COLO829 (cell line): ENCODE measurements around the gene GPR35.
A peak's percentile ranks its signal among the peaks of the same experiment; 100 is the strongest.
"Not testable (repeated sequence)": the region's sequence is repeated elsewhere in the genome, so short reads cannot be mapped to it uniquely, and the experiment has no call there.

Experiments used
- DNase-seq: peaks from one replicate; pipeline ENCODE4 v3.0.0; 2012; ENCODE audit warnings: low spot score

GPR35 gene

DNA sequence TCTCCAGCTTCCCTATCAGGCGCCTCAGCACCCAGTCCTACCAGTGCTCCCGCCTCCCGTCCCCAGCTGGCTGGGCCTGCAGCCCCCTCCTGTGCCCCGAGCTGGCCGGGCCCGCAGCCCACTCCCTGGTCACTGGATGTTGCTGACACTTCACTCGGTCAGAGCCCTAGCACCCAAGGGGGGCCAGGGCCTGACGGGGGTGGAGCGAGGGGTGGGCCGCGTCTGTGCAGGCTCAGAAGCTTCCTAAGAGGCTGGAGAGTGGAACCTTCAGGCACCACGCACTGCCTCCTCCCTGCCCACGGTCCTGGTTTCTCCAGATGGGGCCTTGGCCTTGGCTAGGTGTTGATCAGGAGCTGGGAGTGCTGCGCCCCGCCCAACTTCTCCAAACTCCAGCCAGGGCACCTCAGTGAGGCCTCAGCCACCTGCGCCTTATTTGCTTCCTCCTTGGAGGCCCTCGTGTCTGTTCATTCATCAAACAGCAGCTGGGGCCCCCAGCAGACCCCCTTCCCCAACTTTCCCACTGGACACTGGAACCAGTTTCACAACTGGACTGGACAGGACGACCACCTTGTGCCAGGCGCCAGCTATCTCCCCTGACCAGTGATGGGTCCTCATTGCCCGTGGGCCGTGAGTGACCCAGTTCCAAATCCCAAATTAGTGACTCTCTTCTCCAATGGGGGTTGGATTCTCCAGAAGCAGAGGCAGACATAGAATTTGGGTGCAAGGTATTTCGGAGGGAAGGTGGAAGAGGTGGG, 22.0 kb upstream of the GPR35 start:
- no peak for DNase-seq

DNA sequence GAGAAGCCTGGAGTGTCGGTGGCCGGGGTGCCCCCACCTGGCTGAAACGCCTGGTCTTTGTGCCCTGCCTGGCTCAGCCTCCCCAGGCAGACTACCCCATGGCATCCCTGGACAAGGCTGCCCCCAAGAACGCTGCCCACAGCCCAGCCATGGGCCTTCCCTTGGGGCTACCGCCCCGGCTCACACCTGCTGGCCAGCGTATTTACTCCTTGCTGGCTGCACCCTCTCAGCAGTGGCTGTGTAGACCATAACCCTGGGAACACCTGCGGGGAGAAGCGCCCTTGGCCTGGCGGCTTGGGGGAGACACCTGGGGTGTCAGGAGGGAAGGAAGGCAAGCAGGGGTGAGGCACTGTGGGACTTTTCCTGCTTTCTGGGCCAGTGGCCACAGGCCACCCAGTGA, 21.4 kb upstream of the GPR35 start:
- no peak for DNase-seq

DNA sequence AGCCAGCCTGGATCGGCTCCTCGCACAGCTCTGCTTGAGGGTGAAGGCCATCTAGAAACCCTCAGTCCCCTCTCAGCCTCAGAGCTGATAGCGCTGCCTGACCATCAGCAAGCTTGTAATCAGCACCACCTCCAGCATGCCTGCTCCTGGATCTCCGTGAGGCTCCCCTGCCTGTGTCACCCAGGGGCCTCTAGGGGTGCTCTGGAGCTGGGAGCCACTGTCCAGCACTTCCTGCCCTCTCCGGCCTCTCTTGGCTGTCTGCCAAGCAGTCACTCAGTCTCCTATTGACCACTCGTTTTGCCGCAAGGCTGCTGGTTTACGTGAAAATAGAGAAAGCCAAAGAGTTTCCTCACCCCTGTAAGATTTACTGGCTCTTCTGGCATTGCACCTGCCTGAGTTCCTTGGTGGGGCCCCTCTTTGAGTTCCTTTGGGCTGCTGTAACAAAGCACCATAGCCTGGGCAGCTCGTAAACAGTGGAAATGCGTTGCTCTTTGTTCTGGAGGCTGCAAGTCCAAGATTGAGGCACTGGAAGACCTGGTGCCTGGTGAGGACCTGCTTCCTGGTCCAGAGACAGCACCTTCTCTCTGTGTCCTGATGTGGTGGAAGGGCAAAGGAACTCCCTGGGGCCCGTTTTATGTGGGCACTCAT, 20.9 kb upstream of the GPR35 start:
- peak; percentile 94 for DNase-seq

DNA sequence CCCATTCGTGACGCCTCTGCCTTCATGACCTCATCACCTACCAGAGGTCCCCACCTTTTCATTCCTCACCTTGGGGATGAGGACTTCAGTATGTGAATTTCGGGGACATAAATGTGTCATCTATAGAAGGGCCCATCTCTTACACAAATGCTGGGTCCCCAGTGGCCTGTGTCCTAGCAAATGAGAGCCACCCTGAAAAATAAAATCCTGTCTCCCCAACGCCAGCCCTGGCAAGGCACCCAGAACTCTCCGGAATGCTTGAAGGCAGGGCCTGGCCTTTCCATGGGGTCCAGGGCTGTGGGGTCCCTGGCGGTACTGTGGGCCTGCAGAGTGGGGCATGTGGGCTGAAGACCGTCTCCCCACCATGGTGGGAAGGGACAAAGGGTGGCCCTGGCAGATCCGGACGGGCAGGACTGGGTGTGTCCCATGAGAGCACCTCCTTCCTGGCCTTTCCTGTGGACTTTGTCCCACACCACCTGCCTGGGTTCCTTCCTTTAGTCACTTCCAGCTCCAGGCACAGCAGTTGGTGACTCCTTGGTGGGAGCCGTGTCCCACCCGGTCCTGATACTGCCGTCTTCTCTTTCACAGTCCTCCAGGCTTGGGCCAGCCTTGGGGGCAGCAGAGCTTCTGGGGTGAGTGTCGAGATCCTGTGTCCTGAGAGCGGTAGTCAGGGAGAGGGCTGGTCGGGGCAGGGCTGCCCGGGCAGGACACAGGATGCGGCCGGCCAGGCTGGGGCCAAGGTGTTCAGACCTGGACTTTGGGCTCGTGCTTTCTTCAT, 20.2 kb upstream of the GPR35 start:
- DNase-seq, result no peak

DNA sequence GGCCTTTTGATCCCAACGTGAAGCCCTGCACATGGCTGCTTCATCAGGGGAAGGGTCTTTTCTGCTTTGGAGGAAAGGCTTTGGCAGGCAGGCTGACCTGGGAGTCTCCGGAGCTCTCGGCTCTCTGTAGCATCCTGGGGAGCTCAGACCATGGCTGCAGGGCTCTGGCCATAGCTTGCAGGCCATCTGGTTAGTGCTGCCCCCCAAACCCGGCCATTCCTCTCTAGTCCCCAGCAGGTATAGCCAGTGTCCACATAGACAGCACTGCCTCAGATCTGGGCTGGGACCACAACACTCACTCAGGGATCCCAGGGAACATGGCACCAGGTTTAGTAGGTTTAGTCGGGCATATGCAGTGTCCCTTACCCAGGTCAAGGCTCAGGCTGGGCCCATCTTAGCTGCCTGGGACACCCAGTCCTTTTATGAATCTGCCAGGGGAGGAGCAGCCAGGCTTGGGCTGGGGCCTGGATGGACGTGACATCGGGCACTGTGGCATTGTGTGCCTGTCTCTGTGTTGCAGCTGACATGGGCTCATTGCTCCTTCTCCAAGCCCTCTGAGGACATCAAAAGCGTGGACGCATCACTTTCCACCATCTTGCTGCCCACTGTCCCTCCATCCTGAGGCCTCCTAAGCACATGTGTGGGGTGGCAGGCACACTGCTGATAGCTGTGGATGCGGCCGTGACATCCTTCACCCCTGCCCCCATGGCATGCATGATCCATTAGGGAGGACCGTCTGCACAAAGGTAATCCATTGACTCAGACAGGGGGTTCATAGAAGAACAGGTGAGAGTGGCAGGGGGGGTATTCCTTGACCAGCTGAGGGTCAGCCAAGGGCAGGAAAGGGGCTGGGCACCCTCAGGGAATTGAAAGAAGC, 19.2 kb upstream of the GPR35 start:
- no peak for DNase-seq

DNA sequence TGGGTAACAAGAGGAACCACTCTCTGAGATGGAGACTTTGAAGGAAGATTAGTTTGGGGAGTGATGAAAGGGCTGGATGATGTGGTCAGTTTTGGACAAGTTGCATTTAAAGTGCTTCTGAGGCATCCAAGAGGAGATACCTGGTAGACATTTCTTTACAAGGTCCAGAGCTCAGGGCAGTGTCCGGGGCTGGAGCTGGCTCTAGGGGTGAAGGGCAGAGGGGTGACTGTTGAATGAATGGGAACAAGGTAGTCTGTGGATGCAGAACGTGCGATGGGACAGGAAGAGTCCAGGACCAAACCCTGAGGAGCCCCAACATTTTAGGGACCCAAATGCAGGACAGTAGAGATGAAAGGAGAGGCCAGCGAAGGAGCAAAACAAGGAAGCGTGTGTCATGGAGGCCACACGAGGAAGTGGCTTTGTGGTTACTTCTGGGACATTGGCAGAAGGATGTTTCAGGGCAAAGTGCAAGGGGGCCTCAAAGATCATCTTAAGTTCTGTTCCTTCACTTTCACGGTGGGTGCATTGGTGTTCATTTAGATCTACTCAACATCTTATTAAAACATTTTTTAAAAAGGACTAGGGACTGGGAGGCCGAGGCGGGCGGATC, 13.6 kb upstream of the GPR35 start:
- DNase-seq, result no peak

DNA sequence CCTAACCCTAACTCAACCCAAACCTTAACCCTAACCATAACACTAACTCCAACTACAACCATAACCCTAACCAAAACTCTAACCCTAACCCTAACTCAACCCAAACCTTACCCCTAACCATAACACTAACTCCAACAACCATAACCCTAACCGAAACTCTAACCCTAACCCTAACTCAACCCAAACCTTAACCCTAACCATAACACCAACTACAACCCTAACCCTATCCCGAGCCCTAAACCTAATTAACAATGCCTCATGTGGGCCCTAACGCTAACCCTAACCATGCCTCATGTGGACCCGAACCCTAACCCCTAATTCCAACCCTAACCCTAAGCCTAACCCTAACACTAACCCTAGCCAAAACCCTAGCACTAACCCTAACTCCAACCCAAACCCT, 11.5 kb upstream of the GPR35 start:
- no peak for DNase-seq

DNA sequence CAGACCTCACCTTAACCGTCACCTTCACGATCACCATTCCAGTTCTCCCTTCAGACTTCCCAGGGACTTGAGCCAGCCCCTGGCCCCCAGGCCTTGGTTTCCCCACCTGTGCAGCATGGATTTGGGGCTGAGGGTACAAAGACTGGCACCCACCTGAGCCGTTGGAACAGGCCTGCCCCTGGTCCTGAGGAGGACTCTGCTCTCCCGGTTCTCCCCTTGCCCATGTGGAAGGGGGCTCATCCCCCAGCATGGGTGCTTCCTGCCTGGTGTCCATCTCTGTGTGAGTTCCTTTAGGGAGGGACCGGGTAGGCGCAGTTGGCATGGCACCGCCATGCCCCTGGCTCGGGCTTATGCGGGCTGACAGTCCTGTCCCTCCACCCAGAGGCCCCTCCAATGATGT, 10.9 kb upstream of the GPR35 start:
- no peak for DNase-seq

DNA sequence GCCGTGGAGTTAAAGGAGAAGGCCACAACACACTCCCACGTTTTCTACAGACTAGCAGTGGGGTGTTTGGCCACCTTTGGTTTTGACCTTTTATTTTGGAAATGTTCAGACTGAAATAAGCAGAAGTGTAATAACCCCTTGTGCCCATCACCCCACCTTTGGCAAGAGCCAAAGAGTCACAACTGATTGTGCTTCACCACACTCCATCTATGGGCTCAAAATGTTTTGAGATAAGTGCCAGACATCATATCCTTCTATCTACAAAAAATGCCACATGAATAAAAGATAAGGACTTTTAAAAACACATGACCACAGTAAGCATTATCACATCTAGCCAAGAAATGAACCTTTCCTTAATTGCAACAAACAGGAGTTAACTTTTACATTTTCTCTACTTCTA, 9.9 kb upstream of the GPR35 start:
- no peak for DNase-seq

DNA sequence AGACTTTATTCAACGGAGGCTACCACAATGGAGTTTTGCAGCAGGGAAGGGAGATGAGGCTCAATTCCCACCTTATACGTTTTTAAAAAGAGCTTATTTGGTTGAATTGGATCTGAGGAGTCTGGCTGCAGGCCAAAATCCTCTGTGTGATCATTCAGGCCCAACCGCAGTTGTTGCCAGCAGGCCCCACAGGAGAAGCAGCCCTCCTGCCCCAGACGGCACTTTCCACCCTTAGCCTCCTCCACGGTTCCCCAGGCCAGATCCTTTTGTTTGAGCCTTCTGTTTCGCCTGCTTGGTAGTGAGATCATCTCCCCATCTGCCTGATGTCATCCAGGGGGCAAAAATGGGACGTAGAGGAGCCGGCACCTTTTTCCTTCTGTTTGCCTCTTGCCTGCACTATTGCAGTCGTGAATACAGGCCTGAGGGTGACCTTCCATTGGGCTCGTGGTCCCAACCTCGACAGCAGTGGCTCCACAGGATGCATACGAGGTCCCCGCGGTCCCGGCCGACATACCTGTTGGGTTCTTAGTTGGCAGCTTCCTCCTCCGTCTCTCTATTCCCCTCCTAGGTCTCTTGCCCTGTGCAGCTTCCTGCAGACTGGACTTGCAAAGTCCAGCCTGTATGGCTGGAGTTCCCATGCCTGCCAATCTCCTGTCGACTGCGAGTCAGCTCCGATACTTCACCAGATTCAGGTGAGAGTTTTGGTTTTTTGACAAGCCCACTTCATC, 9.3 kb upstream of the GPR35 start:
- no peak for DNase-seq

DNA sequence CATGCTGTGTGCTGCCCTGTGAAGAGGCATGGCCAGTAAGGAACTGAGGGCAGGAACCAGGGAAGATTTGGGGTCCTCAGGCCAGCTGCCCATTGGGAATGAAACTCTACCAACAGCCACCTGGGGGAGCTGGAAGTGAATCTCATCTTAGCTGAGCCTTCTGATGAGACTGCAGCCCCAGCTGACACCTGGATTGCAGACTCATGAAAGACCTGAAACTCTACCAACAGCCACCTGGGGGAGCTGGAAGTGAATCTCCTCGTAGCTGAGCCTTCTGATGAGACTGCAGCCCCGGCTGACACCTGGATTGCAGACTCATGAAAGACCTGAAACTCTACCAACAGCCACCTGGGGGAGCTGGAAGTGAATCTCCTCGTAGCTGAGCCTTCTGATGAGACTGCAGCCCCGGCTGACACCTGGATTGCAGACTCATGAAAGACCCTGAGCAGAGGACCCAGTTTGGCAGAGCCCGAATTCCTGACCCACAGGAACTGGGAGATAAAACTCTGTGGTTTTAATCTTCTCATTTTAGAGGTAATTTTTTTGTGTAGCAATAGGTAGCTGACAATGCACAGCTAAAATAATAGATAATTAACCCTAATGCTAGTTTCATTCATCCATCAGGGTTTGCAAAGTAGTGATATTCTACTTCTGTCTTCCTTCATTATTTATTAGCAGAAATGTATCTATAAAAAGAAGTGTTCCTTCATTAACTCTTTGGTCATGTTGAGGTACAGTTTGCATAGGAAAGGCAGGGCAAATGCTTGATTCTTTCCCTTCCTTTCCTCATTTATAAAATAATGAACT, 8.2 kb upstream of the GPR35 start:
- DNase-seq, result not testable (repeated sequence)

DNA sequence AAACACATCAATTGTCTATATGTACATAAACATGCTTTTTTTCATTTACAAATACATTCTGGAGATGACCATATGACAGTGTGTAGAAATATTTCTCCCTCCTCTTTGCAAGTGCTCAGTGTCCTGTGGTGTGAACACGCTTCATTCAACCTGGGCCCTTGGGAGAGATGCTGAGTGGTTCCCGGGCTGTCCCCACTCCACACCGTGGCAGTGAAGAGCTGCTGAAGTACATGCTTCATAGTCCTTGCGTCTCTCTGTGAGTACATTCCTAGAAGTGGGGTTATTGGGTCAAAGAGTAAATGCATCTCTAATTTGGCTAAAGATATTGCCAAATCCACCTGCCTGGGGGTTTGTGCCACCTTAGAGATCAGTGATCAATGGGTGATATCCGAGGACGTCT, 6.5 kb upstream of the GPR35 start:
- no peak for DNase-seq

DNA sequence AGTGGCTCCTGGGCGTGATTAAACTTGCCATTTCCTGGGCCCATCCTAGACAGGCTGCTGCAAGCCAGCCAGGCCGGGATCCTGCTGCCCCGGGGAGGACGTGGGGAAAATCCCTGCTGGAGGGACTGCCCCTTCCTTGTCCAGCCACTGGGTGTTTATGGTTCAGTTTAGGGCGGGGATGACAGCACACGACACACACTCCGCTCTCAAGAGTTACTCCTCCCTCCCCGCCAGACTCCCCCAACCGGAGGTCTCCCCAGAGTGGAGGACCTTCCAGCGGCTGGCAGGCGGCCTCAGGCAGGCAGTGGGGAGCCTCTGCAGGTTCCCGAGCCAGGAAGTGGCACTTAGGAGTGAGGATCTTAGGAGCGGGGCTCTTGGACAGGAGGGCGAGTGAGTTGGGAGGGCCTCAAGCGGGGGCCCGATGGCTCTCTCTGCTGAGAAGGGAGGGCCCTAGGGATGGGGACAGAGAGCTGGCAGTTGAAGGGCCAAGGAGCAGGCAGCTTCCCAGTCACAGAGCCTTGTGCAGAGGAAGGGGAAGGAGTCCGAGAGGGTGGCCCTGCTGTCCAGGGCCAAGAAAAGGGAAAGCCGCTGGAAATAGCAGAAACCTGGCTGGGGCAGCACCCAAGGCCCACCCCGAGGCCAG, 5.7 kb upstream of the GPR35 start:
- DNase-seq, result no peak

DNA sequence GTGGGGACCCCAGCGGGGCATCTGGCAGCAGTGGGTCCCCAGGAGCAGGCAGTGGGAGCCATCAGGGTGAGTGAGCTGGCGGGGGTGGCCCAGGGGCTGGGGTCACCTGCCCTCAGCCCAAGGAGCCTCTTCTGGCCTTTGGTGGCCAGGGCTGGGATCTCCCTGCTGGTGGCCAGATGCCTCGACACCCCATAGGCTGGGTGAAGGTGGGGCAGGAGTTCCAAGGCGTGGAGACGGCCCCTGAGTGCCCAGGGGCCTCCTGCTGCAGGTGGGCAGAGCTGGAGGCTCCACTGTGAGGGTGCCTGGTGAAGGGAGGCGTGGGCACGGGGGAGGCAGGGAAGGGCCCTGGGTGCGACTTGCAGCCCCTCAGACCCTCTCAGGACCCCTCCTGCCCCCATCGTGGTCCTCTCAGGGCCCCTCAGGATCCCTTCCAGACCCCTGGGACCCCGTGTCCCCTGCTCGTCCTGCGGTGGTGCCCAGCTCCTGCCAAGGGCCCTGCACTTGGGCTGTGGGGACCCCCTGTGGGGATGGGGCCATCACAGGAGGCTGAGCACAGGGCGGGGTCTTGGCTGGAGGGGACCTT, 5.0 kb upstream of the GPR35 start:
- DNase-seq, result no peak

DNA sequence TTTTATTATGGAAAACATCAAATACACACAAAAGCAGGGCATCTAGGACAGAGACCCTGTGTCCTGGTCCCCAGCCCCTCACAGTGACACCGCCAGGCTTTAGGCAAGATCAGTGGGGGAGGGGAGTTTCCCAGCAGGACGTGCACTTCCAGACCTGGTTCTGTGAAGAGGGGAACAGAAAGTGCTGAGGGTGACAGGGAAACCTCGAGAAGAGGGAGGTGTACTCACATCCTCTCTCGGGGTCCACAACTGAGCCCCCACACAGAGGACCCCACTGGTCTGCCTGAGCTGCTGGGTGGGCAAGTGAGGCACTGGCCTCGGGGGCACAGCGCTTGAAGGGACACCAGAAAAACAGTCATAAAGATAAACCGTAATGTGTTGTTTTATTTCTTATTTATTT, 4.4 kb upstream of the GPR35 start:
- no peak for DNase-seq

DNA sequence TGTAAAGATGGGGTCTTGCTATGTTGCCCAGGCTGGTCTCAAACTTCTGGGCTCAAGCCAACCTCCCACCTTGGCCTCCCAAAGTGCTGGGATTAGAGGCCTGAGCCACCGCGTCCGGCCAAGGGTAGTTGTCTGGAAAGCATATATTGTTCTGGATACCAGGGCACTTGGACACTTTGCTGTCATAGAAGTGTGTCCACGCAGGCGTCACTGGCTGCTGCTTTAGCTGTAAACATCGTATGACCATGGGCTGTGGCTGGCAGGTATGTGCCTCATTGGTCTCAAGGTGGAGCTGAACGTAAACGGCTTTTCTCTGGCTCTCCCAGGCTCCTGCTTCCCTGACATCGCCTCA, 3.2 kb upstream of the GPR35 start:
- DNase-seq, result no peak

DNA sequence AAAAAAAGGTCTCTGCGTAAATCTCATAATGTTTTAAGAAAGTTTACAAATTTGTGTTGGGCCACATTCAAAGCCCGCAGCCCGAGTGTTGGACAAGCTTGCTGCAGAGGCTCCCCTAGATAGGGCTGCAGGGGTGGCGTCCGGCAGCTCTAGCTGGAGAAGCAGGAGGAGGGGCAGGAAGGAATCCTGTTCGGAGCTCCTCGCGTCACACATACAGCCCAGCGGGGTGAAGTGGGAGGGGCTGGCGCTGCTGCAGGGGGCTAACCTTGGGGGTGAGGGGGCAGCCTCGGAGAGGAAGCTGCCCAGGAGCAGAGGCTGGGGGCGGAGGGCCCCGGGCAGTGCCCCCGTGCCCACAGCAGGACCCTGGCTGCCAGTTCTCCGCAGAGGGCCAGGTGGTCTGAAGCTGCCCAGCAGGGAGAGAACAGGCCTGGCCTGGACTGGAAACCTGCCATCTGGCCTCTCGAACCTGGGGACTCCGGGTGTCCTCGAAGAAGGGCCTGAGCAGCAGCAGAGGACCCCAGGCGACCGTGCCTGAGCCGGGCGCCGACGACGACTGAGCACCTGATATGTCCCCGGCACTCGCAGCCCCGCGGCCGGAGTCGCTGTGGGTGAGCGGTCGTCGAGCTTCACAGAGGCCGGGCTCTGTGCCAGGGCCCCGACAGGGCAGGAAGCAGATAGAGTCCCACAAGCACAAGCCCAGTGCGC, 2.6 kb upstream of the GPR35 start:
- DNase-seq, result no peak

DNA sequence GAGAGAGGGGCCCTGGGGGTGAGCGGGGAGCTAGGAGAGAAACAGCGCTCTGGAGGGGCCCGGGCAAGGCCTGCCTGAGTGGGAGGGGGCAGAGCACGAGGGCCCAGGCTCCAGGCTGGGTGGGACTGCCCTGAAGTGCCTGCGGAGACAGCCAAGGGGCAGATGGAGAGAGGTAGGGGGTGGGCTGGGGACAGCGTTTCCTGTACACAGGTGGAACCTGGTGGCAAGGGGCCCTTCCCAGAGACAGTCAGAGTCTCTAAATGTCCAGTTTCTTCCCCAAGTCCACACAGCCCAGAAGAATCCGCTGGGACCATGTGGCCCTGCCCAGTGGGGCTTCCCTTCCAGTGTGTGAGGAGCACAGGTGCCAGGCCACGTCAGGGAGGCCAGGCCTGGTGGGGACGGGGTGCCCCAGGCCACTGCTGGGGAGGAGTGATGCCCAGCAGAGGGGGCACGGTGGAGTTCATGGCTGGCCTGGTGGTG, 1.7 kb upstream of the GPR35 start:
- DNase-seq, result no peak
